Activated gamma-delta T cell (primary cell): Measurements from ENCODE around the gene OR9I1.

Experiments
- DNase-seq: peaks from one replicate; lab custom pipeline; 2025; lab: John Stamatoyannopoulos, UW
- total RNA-seq, 2 donors: gene quantifications; one replicate each; lab custom pipeline; 2026; lab: John Stamatoyannopoulos, UW

The OR9I1 gene, protein sequence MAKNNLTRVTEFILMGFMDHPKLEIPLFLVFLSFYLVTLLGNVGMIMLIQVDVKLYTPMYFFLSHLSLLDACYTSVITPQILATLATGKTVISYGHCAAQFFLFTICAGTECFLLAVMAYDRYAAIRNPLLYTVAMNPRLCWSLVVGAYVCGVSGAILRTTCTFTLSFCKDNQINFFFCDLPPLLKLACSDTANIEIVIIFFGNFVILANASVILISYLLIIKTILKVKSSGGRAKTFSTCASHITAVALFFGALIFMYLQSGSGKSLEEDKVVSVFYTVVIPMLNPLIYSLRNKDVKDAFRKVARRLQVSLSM
- total RNA-seq: 0 reads per million in 2 donors

DNA sequence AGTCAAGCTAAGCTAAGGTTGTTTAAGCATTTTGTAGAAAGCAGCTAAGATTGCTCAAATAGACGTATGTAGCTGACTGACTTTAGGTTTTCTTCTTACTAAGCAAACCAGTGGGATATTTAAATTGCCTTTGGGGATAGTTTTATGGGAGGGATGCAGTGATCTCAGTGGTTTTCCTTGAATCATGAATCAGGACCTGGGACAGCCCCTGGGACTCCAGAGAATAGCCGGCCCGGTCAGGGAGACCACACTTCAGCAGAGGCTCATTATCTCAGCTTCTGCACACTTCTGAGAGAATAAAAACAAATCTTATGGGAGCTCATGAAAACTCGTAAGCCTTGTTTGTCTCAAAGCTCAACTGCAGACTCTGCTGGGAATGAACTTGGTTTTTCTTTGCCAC is at the start of gene OR9I1:
Gene OR9I1, minus strand, starts transcription at position 62 of the 400 bp plus-strand sequence. CDS start 6,086 bp downstream, outside the sequence.
- no peak for DNase-seq

DNA sequence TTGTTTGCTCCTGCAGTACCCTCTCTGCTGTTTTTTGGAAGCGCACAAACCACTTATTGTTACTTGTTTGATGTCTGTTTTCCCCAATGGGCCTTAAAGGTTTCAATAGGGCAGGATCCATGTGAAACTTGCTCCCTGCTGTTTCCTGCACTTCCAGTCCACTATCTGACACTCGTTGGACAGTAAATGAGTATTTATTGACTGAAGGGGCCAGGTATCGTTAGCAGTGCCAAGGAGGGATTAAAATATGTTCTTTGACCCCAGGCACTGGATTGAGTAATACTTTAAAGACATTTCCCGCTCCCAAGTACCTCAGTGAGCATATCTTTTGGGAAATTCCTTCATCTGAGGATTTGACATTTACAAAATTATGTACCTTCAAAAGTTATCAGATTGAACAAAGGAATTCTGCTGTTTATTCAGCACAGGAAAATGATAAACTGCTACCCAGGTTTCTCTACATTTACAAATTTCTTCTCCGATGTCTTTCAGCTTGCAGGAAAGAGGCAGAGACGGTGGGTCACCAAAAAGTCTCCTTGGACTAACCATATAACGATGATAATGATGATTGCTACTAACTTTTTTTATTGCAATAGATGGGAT is 40.3 kb upstream of the OR9I1 start:
- DNase-seq: no peak

DNA sequence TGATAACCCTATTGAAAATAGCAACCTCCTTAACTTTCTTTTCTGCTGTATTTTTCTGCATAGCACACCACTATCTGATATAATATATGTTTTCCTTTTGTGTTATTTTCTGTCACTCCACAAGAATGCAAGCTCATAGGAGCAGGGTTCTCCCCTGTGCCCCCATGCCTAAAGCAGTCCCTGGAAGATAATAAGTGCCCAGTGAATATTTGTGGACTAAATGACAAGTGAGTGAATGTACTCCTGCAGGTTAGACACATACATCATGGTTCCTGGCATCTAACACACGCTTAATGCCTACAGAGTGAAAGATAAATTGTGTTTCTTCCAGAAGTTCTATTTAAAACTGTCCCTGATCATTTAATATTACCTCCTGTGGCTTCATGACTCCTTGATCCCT is 39.7 kb upstream of the OR9I1 start:
- no peak for DNase-seq

DNA sequence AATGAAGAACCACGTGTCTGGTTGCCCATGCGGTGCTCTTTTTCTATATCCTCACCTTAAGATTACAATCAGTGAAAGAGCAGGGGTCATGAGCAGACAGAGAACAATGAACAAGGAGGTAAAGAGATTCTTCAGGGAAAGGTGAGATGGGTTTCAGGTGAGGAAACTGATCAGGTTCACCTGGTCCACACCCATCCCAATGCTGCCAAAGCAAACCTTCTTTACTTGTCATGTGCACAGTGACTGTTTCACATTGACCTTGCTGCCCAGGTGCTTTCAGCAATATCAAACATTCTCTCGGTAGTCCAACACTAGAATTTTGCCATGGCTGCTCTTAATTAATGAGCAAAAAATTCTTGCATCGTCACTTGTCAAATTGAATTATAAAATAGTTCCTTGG is 39.1 kb upstream of the OR9I1 start:
- no peak for DNase-seq

DNA sequence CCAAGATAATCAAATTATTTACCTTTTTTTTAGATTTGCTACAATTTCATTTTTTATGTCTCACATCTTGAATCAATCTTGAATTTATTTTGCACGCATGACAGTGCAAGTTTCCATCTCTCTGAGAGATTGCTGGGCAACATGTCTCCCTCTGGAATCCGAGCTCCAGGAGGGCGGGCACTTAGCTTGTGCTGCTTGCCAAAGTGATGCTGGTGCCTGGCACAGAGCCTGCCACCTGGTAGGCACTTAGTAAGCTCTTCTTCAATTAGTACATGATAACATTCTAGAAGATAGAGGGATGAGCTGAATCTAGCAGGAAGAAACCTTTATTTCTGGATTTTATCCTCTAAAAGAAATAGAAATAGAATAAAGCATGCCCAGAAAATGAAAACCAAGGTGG is 27.5 kb upstream of the OR9I1 start:
- DNase-seq: no peak

DNA sequence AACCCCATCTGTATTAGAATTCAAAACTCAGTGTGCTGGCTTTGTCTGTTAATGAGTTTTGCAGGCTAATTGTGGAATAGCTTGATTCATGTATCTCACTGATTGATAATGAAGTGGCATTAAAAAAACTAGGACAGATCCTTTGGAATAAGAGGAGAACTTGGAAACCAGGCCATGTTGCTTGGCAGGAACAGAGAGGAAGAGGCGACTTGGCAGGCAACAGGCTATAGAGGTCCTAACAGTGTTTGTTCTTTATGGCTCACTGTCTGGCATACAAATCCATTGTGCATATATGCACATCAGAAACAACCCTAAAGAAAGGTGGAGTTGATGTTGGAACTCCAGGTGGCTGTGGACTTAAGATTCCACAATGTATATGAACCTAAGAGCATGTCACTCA is 17.4 kb upstream of the OR9I1 start:
- no peak for DNase-seq

DNA sequence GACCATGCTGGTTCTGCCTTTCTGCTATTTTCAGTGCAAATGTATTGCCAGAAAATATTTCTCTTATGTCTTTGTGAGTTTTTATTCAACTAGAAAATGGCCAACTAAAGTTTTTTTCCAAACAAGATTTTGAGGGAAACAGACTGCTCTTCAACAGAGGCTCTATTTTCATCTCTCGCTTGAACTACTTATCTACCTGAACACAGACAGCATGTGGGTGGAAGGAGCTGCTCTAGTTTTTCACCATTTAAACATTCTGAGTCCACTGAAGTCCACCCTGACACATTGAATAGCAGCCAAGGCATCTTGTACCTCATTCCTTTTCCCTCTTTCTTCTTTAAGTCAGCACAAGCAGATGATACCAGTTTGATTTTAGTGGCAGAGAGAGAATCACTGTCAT is 9.8 kb upstream of the OR9I1 start:
- no peak for DNase-seq

DNA sequence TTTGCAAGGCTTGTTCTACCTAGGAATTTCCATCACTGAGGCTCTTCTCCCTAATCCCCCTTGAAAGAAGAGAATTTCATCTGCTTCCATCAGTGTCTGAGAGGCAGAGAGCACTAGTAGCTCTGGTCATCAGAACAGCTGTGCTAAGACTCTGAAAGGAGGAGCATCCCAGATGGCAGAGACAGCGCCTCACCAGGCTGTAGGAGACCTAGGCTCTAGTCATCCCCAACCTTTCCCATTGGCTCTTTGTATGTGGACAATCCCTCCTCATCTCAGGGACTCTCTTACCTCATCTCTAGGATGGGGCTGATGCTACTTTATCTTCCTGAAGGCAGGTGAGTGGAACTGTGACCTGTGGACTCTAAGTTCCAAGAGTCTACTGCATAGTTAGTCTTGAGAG is 8.8 kb upstream of the OR9I1 start:
- no peak for DNase-seq

DNA sequence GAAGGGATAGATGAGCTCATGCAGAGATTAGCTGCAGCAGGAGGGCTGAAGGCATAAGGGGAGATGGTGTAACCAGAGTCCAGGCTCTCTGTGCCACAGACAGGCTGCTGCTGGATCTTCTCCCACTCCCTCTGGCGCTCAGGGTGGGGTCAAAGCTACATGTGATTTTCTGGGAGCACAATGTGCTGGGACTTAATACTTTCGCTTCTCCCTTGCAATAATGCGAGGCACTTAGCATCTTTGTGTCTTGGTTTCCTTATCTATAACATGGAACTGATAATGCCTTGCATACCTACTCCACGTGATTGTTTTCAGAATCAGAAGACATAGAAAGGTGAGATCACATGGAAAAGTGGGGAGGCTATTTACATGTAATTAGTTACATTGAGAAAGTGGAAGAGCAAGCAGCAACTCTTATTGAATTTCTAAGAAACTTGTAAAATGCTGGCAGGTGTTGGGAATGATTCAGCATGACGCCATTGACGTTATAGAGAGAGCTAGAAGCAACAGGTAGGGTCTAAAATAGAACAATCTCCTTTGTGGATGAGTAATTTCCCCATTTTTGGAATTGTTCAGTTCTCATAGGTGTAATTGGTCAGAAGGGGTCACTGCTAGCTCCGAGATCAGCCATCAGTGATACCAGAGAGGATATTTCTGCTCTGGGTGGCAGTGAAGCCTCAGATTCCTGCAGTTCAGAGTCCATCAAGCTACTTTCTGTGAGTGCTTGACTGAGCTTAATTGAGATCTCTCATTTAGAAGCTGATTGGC is 8.2 kb upstream of the OR9I1 start:
- no peak for DNase-seq

DNA sequence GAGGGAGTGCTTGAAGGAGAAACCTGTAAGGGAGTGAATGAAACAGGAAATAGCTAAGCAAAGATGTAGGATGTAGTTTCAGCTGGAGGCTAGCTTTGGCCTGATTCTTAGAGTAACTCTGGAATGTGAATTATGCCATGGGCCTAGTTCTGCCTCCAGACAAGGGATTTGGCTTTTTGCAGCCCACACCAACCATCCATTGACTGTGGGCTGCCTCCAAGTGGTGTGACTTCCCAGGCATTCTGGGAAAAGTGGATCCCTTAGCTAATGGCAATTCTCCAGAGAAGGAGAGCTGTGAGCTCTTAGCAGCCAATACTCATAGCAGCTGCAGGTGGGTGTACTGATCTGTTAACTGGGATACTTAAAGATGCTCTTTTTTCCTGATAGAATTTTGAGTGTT is 2.0 kb upstream of the OR9I1 start:
- no peak for DNase-seq

DNA sequence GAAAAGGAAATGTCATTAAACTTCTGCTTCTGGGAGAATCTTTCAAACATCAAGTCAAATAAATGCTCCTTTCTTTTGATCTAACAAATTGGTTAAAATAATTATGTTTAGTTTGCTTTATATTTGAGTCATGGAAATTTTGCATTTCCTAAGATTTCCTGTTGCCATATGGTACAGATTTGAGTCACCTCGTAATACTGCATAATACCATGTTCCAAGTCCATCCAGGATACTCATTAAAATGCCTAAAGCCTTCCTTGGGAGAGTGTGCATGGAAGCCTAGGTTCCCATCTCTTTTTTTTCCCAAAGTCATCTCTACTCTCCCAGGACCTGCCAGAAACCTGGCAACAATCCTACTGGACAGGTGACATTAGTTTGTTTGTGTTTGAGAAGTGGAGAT is 4.2 kb downstream of the OR9I1 start:
- no peak for DNase-seq

DNA sequence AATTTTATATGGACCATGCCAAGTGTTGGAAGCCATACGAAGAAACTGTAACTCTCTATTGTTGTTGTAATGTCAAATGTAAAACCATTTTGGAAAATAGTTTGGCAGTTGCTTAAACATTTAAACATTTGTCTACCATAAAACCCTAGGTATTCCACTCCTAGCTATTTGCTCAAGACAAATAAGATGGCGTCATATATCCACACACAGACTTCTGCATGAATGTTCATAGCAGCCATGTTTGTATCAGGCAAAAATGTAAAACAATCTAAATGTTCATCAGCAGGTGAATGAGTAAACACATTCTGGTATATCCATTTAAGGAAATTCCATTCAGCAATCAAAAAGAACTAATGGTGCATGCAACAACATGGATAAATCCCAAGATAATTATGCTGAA is 27.9 kb downstream of the OR9I1 start:
- no peak for DNase-seq

DNA sequence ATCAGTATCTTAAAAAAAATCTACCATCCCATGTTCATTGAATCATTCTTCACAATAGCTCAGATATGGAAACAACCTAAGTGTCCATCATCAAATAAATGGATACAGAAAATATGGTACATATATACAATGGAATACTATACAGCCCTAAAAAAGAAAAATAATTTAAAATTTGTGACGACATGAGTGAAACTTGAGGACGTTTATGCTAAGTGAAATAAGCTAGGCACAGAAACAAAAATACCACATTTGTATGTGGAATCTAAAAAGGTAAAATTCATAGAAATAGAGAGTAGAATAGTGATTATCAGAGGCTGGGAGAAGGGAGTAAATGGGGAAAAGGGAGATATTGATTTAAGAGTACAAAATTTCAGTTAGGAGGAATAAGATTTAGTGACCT is 38.8 kb downstream of the OR9I1 start:
- no peak for DNase-seq

DNA sequence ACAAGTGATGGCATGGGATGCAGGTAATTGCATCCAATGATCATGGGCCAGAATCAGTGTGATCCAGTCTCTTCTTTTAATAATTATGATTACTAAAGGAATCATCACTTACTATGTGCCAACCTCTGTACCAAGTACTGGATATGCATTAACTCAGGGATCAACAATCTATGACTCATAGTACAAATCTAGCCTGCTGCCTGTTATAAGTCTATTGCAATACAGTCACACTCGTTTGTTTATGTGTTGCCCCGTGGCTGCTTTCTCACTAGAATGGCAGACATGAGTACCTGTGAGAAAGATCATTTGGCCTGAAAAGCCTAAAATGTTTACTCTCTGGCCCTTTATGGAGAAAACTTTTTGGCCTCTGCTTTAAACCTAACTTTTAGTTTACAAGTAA is 49.5 kb downstream of the OR9I1 start:
- no peak for DNase-seq

DNA sequence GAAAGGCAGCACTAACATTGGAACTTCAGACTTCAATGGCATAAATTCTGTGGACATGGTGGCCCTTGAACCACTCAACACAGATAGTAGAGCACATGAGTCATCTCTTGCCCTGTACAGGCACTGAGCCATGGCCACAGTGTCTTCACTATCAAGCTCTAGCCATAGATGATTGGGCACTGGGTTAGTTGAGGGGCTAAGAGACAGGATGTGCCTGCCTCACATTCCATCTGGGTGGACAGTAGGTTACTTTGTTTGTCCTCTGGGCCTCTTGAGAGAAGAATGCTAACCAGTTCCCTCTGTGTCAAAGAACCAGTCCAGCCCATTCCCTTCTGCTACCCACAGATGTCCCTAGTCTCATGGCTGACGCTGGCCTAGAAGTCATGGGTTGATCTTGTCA is 54.7 kb downstream of the OR9I1 start:
- no peak for DNase-seq

DNA sequence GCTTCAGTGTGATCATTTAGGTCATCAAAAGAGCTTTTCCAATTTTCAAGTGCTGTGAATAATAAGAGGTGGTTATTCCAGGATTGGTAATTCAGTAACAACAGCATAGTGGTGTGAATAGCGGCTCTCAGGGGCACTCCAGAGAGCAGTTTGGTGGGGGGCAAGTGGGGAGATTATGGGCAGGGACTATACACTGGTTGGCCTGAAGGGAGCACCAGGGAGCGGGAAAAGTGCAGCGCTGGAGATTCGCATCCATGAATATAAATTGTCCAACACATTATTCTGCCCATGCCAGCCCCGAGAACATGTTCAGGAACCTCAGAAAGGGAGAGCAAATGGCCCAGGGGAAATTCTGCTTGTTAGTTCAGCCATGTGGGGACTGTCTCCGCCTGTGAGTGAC is 56.7 kb downstream of the OR9I1 start:
- no peak for DNase-seq

DNA sequence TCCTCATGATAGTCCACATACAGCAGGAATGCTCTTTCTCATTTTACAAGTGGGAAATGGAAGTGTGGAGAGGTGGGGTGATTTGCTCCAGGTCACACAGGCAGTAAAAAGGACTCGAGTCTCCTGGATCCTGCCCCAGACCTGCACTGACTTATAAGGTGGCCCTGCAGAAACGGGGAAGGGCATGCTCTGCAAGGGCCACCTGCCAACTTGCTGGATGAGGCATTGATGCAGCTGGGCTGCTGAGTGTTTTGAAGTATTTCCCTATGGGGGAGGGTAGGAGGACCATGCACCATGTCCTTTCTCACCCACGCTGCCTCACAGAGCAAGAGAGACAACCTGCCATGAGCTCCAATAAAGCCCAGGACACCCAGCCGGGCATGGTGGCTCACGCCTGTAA is 57.6 kb downstream of the OR9I1 start:
- DNase-seq: no peak
